ENCODE data around the gene FCRLA.
"Not testable (repeated sequence)": the region's sequence is repeated elsewhere in the genome, so short reads cannot be mapped to it uniquely, and the experiment has no call there.

DNA sequence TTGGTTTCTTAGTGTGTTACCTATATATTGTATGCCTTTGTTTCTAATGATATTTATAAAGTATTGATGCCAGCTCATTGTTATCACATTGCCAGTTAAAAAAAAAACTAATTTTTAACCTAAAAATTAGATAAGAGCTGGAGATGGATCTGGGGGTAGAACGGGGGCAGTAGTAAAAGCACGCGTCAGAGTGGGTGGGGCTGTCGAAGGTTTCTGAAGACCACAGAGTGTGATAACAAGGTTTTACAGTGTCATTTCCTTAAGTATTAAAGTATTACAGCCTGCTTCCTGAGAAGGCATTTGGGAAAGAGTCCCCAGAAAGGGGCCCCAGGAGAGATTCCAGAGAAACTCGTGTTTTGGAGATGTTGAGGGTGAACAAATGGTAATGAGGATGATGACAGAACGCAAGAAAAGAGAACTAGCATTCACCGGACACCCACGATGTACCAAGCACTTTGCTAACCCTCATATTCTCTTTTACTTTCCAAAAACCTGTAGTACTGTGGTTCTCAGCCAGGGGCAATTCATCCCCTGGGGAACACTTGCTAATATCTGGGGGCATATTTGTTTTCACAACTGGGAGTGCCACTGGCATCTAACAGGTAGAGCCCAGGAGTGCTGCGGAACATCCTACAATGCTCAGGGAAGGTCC lies 45.2 kb upstream of the FCRLA start:
- TF ChIP-seq POLR2A (IDR thresholded peaks at IDR 0.05): not testable (repeated sequence)
- TF ChIP-seq, protein P1, sequence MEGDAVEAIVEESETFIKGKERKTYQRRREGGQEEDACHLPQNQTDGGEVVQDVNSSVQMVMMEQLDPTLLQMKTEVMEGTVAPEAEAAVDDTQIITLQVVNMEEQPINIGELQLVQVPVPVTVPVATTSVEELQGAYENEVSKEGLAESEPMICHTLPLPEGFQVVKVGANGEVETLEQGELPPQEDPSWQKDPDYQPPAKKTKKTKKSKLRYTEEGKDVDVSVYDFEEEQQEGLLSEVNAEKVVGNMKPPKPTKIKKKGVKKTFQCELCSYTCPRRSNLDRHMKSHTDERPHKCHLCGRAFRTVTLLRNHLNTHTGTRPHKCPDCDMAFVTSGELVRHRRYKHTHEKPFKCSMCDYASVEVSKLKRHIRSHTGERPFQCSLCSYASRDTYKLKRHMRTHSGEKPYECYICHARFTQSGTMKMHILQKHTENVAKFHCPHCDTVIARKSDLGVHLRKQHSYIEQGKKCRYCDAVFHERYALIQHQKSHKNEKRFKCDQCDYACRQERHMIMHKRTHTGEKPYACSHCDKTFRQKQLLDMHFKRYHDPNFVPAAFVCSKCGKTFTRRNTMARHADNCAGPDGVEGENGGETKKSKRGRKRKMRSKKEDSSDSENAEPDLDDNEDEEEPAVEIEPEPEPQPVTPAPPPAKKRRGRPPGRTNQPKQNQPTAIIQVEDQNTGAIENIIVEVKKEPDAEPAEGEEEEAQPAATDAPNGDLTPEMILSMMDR (IDR thresholded peaks at IDR 0.05): not testable (repeated sequence)

Data from gastroesophageal sphincter (tissue), 3 donors.